GM12801 (cell line): Measurements from ENCODE around the gene VPS13A.

Experiments
- CTCF ChIP-seq: IDR thresholded peaks from one replicate; pipeline ENCODE4 v1.5.1; 2011; ENCODE audit warnings: control low read depth; ENCODE audit not compliant: insufficient read length; ENCODE audit errors: extremely low read depth

The VPS13A gene

GRCh38 chr9:77451507-77451906, 274.2 kb downstream of the VPS13A start:
- TF ChIP-seq CTCF = no peak

GRCh38 chr9:77453825-77454647, 276.7 kb downstream of the VPS13A start:
- TF ChIP-seq CTCF = no peak

GRCh38 chr9:77454663-77455062, 277.3 kb downstream of the VPS13A start:
- TF ChIP-seq CTCF = no peak

- no peak for TF ChIP-seq CTCF
Observed at GRCh38 chr9:77455312-77455927, 278.1 kb downstream of the VPS13A start.

GRCh38 chr9:77456829-77457437, 279.6 kb downstream of the VPS13A start:
- peak; percentile 81 for TF ChIP-seq CTCF

- no peak for TF ChIP-seq CTCF
Observed at GRCh38 chr9:77457916-77458592, 280.7 kb downstream of the VPS13A start.

- TF ChIP-seq CTCF = no peak
Observed at GRCh38 chr9:77460938-77461337, 283.6 kb downstream of the VPS13A start.
